Vagina (tissue), 2 donors: ENCODE data around the gene NR1I2.

Experiments used
- POLR2A ChIP-seq, 2 donors: fragments of 450-650 bp; IDR thresholded peaks; one replicate each; pipeline ENCODE4 v1.6.1; 2017; ENCODE audit warnings: antibody characterized with exemption in 2 of 2, mild to moderate bottlenecking in 2 of 2, moderate library complexity in 2 of 2
- POLR2AphosphoS5 ChIP-seq, 2 donors: sonication (generic); formaldehyde crosslinking; IDR thresholded peaks; one replicate each; pipeline ENCODE4 v1.9.0; 2017; ENCODE audit warnings: antibody characterized with exemption in 2 of 2, mild to moderate bottlenecking in 2 of 2, low read depth in 1 of 2; ENCODE audit not compliant: insufficient read depth in 1 of 2
- TF ChIP-seq, protein P1 (sequence below), 3 experiments: fragments of 450-650 bp in 2 of 3; fragments of 200-600 bp in 1 of 3; sonication (generic) in 1 of 3; IDR thresholded peaks; one replicate each; pipeline ENCODE4 v1.5.1; 2017 to 2019; ENCODE audit warnings: antibody characterized with exemption in 3 of 3, mild to moderate bottlenecking in 2 of 3, moderate library complexity in 2 of 3

DNA sequence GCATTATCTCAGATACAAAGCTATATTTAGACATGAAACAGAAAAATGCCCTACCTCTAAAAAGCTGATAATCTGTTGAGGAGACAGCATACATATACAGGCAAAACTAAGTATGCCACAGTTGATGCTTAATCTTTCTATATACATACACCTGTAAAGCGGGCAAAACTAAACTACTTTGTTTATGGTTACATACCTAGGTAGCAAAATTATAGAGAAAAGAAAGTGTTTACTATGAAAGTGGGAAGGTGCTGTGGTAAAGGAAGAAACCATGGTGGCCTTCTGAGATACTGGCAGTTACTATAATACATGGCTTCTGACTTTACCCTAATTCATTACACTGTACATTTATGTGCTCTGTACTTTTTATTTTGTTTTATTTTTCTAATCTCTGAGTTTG is 36.0 kb upstream of the NR1I2 start:
- no peak for TF ChIP-seq POLR2A (IDR thresholded peaks at IDR 0.05)
- TF ChIP-seq, protein P1, sequence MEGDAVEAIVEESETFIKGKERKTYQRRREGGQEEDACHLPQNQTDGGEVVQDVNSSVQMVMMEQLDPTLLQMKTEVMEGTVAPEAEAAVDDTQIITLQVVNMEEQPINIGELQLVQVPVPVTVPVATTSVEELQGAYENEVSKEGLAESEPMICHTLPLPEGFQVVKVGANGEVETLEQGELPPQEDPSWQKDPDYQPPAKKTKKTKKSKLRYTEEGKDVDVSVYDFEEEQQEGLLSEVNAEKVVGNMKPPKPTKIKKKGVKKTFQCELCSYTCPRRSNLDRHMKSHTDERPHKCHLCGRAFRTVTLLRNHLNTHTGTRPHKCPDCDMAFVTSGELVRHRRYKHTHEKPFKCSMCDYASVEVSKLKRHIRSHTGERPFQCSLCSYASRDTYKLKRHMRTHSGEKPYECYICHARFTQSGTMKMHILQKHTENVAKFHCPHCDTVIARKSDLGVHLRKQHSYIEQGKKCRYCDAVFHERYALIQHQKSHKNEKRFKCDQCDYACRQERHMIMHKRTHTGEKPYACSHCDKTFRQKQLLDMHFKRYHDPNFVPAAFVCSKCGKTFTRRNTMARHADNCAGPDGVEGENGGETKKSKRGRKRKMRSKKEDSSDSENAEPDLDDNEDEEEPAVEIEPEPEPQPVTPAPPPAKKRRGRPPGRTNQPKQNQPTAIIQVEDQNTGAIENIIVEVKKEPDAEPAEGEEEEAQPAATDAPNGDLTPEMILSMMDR (IDR thresholded peaks at IDR 0.05) = no peak
- no peak for TF ChIP-seq POLR2AphosphoS5 (IDR thresholded peaks at IDR 0.05; ENCODE audit: insufficient read depth in 1 of 2, low read depth in 1 of 2)
